NCI-H524 treated with DMSO at 0.1 percent for 48 hours (cell line): ENCODE results near the gene KLHL25.
A peak's percentile ranks its signal among the peaks of the same experiment; 100 is the strongest.
"Not testable (repeated sequence)": the region's sequence is repeated elsewhere in the genome, so short reads cannot be mapped to it uniquely, and the experiment has no call there.

Source experiments
- DNase-seq: peaks from one replicate; lab custom pipeline; 2025; lab: John Stamatoyannopoulos, UW

The KLHL25 gene

GRCh38 chr15:85804481-85805170 is 9.9 kb upstream of the KLHL25 start:
- no peak for DNase-seq

GRCh38 chr15:85802617-85803016 is 7.9 kb upstream of the KLHL25 start:
- DNase-seq, result not testable (repeated sequence)

GRCh38 chr15:85800478-85801123 is 5.9 kb upstream of the KLHL25 start:
- peak; percentile 73 for DNase-seq

GRCh38 chr15:85796371-85796770 is 1.6 kb upstream of the KLHL25 start:
- DNase-seq, result not testable (repeated sequence)

- DNase-seq, result peak; percentile 92
These were observed 896 bp upstream of the KLHL25 start for GRCh38 chr15:85795337-85796305.

- DNase-seq, result no peak
These were observed 806 bp downstream of the KLHL25 start for GRCh38 chr15:85793641-85794597.

GRCh38 chr15:85792912-85793590 is 1.7 kb downstream of the KLHL25 start:
- DNase-seq, result no peak

- no peak for DNase-seq
These were observed 2.5 kb downstream of the KLHL25 start for GRCh38 chr15:85792102-85792731.

GRCh38 chr15:85789496-85789875 is 5.2 kb downstream of the KLHL25 start:
- DNase-seq, result no peak

- DNase-seq, result no peak
These were observed 5.8 kb downstream of the KLHL25 start for GRCh38 chr15:85788771-85789495.

- no peak for DNase-seq
These were observed 8.0 kb downstream of the KLHL25 start for GRCh38 chr15:85786781-85787114.

- DNase-seq, result peak; percentile 17
These were observed 8.6 kb downstream of the KLHL25 start for GRCh38 chr15:85785887-85786780.

GRCh38 chr15:85782064-85782463 is 12.7 kb downstream of the KLHL25 start:
- DNase-seq, result no peak

- no peak for DNase-seq
These were observed 13.6 kb downstream of the KLHL25 start for GRCh38 chr15:85781099-85781498.

GRCh38 chr15:85780225-85780985 is 14.3 kb downstream of the KLHL25 start:
- peak; percentile 99 for DNase-seq

- DNase-seq, result no peak
These were observed 15.5 kb downstream of the KLHL25 start for GRCh38 chr15:85779249-85779648.

- peak; percentile 39 for DNase-seq
These were observed 16.5 kb downstream of the KLHL25 start for GRCh38 chr15:85778107-85778776.
